ENCODE measurements around the gene TCEANC. TPM values are rescaled to one million over a fixed set of nuclear protein-coding genes. Genes with fewer than 3 reads are reported as not detected.
"Not testable (repeated sequence)": the region's sequence is repeated elsewhere in the genome, so short reads cannot be mapped to it uniquely, and the experiment has no call there.

The TCEANC gene
- total RNA-seq, 2 donors from 2014 or later = 2.2 to 4.3 TPM

- no peak for ATAC-seq
- intact Hi-C loops (cut with DNase I, micrococcal nuclease) = loop anchor here in 1 of 2 donors (5.0 kb wide), 1 partner anchor 144 kb away; no protein-coding TSS in a partner anchor
- DNase-seq = no peak
These were observed 1.8 kb upstream of the TCEANC start for GRCh38 chrX:13651150-13651549.

- ATAC-seq = no peak
- intact Hi-C loops (cut with DNase I, micrococcal nuclease) = loop anchor here in 1 of 2 donors (5.0 kb wide), 1 partner anchor 145 kb away; no protein-coding TSS in a partner anchor
These were observed 601 bp upstream of the TCEANC start for GRCh38 chrX:13652287-13652793.

DNA sequence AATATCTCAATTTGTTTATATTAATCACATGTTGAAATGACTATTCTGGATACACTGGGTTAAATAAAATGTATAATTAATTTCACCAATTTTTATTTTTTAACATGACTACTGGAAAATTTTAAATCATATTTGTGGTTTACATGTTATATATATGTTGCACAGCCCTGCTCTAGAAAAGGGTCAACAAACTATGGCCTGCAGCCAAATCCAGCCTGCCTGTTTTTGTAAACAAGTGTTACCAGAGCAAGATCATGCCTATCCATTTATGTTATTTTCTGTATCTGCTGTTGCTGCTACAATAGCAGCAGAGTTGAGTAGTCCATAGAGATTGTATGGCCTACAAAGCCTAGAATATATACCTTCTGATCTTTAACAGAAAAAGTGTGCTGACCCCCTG, 1.2 kb downstream of the TCEANC start:
- ATAC-seq (no peak), DNase-seq (no peak)
- intact Hi-C loops (cut with DNase I, micrococcal nuclease) = loop anchor here in 1 of 2 donors (5.0 kb wide), 1 partner anchor 147 kb away; no protein-coding TSS in a partner anchor

More at GRCh38 chrX:13652287-13652793, 601 bp upstream of the TCEANC start:
- DNase-seq = no peak

- DNase-seq (no peak), ATAC-seq (no peak)
- intact Hi-C loops (cut with DNase I, micrococcal nuclease) = no loop called here
These were observed 2.7 kb downstream of the TCEANC start for GRCh38 chrX:13655674-13656073.

DNA sequence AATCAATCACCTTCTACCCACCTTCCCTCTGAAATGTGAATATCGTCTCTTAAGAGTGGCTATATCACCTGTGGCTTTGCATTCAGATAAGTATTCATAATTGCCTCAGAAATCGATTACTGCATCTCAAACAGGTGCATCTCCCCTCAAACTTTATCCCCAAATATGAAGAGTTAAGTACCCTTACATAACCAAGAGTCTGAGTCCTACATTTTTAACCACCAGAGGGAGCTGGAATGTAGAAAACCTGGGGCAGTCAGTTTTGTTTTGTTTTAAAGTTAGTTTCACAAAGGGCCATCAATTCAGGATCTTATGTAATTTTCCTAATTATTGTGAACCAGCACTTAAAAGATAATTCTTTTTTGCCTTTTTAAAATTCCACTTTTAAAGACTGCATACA, 5.7 kb downstream of the TCEANC start:
- intact Hi-C loops (cut with DNase I, micrococcal nuclease) = loop anchor here in 1 of 2 donors (2.0 kb wide), 1 partner anchor 372 kb away; no protein-coding TSS in a partner anchor
- ATAC-seq = peak; percentile 48
- no peak for DNase-seq

DNA sequence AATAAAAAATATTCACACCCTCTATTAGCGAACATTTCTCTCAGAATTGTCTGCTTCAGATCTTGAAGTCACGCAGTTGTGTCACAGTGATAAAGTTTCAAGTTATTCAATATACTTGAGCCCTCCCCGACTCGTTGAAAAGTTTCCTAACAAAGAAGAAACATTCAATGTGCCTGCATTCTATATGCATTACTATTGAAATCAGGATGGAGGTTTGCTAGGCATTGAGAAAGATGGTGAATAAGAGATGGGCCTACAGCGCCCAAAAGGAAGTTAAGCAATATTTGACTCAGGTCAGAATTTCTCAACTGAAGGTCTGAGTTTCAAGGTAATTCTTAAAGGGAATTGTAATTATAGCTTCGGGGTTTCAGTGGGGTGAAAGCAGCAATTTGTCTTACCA, 6.1 kb downstream of the TCEANC start:
- ATAC-seq (no peak), DNase-seq (no peak)
- intact Hi-C loops (cut with DNase I, micrococcal nuclease) = loop anchor here in 1 of 2 donors (2.0 kb wide), 1 partner anchor 372 kb away; no protein-coding TSS in a partner anchor

- ATAC-seq (no peak), DNase-seq (no peak)
- intact Hi-C loops (cut with DNase I, micrococcal nuclease) = no loop called here
These were observed 8.9 kb downstream of the TCEANC start for GRCh38 chrX:13661735-13662288.

GRCh38 chrX:13662355-13662791, 9.4 kb downstream of the TCEANC start:
- intact Hi-C loops (cut with DNase I, micrococcal nuclease) = no loop called here
- ATAC-seq (no peak), DNase-seq (no peak)

- intact Hi-C loops (cut with DNase I, micrococcal nuclease) = no loop called here
- peak; percentile 55 for ATAC-seq
- no peak for DNase-seq
These were observed 11.1 kb downstream of the TCEANC start for GRCh38 chrX:13664020-13664419.

DNA sequence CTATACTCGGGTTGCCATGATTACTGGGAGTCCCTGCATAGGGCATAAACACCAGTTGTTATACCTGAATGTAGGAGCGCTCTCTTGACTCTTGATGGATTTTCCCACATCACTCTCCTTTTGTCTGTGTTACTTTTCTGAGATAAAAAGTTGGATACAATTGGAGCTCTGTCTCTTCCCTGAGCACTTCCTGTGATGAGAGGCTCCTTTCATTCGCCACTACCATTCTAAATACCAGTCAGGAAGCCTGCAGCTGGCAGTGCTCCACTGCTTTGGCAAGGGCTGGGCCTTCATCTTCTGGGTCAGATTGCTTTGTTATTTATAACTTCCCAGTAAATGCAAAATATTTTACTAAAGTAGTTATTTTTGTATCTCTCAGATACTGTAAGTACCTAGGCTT, 13.9 kb downstream of the TCEANC start:
- DNase-seq = no peak
- intact Hi-C loops (cut with DNase I, micrococcal nuclease) = no loop called here
- ATAC-seq = no peak

DNA sequence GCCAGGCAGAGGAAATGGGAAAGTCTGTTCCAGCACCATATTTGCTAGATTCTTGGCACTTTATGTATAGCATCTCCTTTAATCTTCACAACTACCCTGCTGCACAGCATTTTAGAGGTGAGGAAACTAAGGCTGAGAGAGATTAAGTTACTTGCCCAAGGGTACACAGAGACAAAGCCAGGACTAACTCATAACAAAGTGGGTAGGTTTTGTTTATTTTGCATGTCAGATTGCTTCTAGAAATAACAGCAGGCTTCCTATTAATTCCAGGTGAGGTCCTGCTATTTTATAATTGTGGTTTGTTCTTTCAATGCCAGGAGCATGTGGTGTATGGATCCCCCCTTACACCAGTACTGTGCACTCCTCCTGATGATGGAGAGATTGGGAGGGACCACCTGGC, 15.0 kb downstream of the TCEANC start:
- no peak for ATAC-seq
- intact Hi-C loops (cut with DNase I, micrococcal nuclease) = no loop called here

DNA sequence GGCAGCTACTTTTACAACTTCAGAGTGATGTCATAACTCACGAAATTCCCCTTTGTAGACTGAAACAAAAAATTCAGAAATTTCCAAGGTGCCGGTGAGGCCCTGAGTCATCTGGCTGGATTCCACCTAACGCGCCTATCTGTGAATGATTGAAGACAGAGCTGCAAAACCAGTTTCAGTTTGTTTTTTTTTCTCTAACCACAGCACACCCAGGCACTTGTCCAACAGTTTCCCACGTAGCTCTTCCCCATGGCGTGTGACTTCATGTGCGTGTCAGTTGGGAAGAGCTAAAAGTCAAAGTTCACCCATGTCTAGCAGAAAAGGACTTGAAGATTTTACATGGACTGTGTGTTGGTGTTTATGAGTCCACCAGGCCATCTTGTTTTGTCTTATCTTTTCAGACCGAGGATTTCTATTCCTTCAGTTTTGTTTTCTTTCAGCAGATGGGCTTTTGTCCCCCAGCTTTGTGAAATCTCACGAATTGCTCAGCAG, 16.4 kb downstream of the TCEANC start:
- intact Hi-C loops (cut with DNase I, micrococcal nuclease) = no loop called here
- DNase-seq (peak; percentile 80 to 84), ATAC-seq (peak; percentile 97)

More for the DNA sequence above, 15.0 kb downstream of the TCEANC start:
- DNase-seq = no peak

DNA sequence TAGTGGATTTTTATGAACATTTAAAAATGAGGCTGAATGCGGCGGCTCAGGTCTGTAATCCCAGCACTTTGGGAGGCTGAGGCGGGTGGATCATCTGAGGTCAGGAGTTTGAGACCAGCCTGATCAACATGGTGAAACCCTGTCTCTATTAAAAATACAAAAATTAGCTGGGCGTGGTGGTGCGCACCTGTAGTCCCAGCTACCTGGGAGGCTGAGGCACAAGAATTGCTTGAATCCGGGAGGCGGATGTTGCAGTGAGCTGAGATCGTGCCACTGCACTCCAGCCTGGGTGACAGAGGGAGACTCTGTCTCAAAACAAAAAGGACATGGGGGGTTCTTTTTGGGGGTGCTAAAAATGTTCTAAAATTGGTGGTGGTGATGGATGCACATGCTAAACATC, 16.8 kb downstream of the TCEANC start:
- DNase-seq; ATAC-seq; intact Hi-C loops (cut with DNase I, micrococcal nuclease): not testable (repeated sequence)

- ATAC-seq = no peak
- intact Hi-C loops (cut with DNase I, micrococcal nuclease) = no loop called here
- DNase-seq = no peak
These were observed 17.3 kb downstream of the TCEANC start for GRCh38 chrX:13670197-13670596.

DNA sequence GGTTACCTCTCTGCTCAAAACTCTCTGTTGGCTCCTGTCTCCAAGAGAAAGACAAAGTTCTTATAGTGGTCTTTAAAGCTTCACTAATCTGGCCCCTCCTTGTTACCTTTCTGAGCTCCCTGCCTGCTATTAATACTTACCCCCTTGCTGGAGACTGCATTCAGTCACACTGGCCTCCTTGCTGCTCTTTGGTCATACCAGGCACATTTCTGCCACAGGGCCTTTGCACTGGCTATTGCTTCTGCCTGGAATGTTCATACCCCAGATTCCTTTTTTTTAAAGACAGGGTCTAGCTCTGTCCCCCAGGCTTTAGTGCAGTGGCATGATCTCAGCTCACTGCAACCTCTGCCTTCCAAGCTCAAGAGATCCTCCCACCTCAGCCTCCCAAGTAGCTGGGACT, 20.1 kb downstream of the TCEANC start:
- ATAC-seq = no peak

DNA sequence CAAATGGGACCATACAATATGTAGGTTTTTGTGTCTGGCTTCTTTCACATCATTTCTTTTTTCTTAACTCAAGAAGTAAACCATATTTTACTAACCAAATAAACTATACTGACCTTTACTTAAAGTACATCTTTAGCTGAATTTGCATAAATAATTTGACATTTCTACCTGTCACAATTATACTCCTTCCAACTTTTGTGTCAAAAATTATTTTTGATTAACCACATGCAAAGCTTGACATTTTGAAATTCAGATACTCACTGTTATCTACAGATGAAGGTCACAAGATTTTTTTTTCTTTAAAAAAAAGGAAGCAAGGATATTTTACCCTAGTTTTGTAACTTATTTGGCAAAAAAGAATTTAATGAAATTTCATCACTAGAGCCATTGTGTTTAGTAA, 23.9 kb downstream of the TCEANC start:
- DNase-seq (no peak), ATAC-seq (no peak)
- intact Hi-C loops (cut with DNase I, micrococcal nuclease) = no loop called here

More for the DNA sequence above, 20.1 kb downstream of the TCEANC start:
- intact Hi-C loops (cut with DNase I, micrococcal nuclease) = no loop called here
- no peak for DNase-seq

GRCh38 chrX:13679700-13680099, 26.8 kb downstream of the TCEANC start:
- DNase-seq; intact Hi-C loops (cut with DNase I, micrococcal nuclease); ATAC-seq: not testable (repeated sequence)

DNA sequence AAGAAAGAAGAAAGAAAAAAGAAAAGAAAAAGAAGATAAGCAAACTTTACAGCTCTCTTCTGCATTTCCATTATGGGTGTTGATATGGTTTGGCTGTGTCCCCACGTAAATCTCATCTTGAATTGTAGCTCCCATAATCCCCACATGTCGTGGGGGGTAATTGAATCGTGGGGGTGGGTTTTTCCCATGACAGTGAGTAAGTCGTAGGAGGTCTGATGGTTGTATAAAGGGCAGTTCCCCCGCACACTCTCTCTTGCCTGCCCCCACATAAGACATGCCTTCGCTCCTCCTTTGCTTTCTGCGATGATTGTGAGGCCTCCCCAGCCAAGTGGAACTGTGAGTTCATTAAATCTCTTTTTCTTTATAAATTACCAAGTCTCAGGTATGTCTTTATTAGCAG, 28.7 kb downstream of the TCEANC start:
- ATAC-seq = no peak

DNA sequence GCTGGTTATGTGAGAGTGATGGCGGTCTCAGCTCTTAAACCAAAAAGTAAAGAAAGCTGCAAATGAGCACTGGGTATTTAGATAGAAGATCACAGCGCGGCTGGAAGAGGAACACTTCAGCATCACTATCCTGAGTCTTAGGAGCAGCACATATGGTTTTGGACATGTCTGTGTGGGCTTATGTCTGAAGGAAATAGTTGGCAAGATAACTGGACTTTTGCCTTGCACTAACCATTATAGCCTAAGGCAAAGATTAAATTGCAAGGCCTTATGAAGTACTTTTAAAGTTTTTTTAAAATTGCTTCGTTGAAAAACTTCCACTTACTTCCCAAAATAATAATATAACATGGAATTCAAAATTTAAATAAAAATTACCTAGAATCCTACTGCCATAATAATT, 31.4 kb downstream of the TCEANC start:
- intact Hi-C loops (cut with DNase I, micrococcal nuclease) = no loop called here
- ATAC-seq = no peak
- DNase-seq = no peak

More for the DNA sequence above, 28.7 kb downstream of the TCEANC start:
- intact Hi-C loops (cut with DNase I, micrococcal nuclease) = no loop called here
- DNase-seq = no peak

- intact Hi-C loops (cut with DNase I, micrococcal nuclease) = no loop called here
These were observed 32.3 kb downstream of the TCEANC start for GRCh38 chrX:13685126-13685763.

More at GRCh38 chrX:13685126-13685763, 32.3 kb downstream of the TCEANC start:
- ATAC-seq (no peak), DNase-seq (no peak)
